Smooth muscle cell (in vitro differentiated cells): Measurements from ENCODE around the gene IL9R. TPM values are rescaled to one million over a fixed set of nuclear protein-coding genes. Genes with fewer than 3 reads are reported as not detected.

Experiments used
- DNase-seq: peaks from one replicate; lab custom pipeline; 2025; ENCODE audit not compliant: unreplicated experiment; lab: John Stamatoyannopoulos, UW
- H2AFZ ChIP-seq: fragments of 200-600 bp; sonication (generic); 2 replicates; pipeline ENCODE4 v1.6.0; 2016; ENCODE audit warnings: antibody characterized with exemption, low read depth, mild to moderate bottlenecking
- H3F3A ChIP-seq: fragments of 200-600 bp; sonication (generic); 2 replicates; pipeline ENCODE4 v1.6.0; 2017; ENCODE audit warnings: antibody characterized with exemption, low read depth
- H3K27ac ChIP-seq: fragments of 200-600 bp; sonication (generic); 2 replicates; pipeline ENCODE4 v1.5.1; 2016; ENCODE audit warnings: low read depth, mild to moderate bottlenecking
- H3K27me3 ChIP-seq: fragments of 200-600 bp; sonication (generic); 2 replicates; pipeline ENCODE4 v1.6.1; 2016; ENCODE audit warnings: low read depth, mild to moderate bottlenecking
- H3K36me3 ChIP-seq: fragments of 200-600 bp; sonication (generic); 2 replicates; pipeline ENCODE4 v1.5.1; 2016; ENCODE audit warnings: low read depth
- H3K4me1 ChIP-seq: fragments of 200-600 bp; sonication (generic); 2 replicates; pipeline ENCODE4 v1.5.1; 2016; ENCODE audit warnings: low read depth
- H3K4me2 ChIP-seq: fragments of 200-600 bp; sonication (generic); 2 replicates; pipeline ENCODE4 v1.6.0; 2016; ENCODE audit warnings: mild to moderate bottlenecking
- H3K4me3 ChIP-seq: fragments of 200-600 bp; sonication (generic); 2 replicates; pipeline ENCODE4 v1.5.1; 2016; ENCODE audit warnings: mild to moderate bottlenecking
- H3K79me2 ChIP-seq: fragments of 200-600 bp; sonication (generic); 2 replicates; pipeline ENCODE4 v1.6.0; 2016; ENCODE audit warnings: low read depth, mild to moderate bottlenecking
- H3K9ac ChIP-seq: fragments of 200-600 bp; sonication (generic); 2 replicates; pipeline ENCODE4 v1.6.0; 2016; ENCODE audit warnings: low read depth
- H3K9me3 ChIP-seq: fragments of 200-600 bp; sonication (generic); replicated peaks from 2 replicates; pipeline ENCODE4 v1.5.1; 2016; ENCODE audit warnings: low read depth
- H4K20me1 ChIP-seq: fragments of 200-600 bp; sonication (generic); 2 replicates; pipeline ENCODE4 v1.6.0; 2016; ENCODE audit warnings: low read depth
- WGBS: methylation state at CpG from one replicate; pipeline ENCODE4 v1.1.7; 2016; ENCODE audit warnings: low lambda C conversion rate; 5-methylcytosine and 5-hydroxymethylcytosine counted together
- polyA plus RNA-seq: library from polyadenylated mRNA; unstranded; fragments of >200 nt; fragmentation: Nextera tagmentation; extraction: Ambion mirVana; gene quantifications from 2 replicates; pipeline ENCODE4 v1.2.1, GENCODE V29; 2016
- total RNA-seq: library from RNA; depleted of rRNA; stranded (reverse); fragments of >200 nt; gene quantifications from 2 replicates; pipeline ENCODE4 v1.2.3, GENCODE V29; 2014
- TF ChIP-seq, protein P1 (sequence below): fragments of 200-600 bp; sonication (generic); IDR thresholded peaks from 2 replicates; pipeline ENCODE4 v1.5.1; 2017; ENCODE audit warnings: borderline replicate concordance, mild to moderate bottlenecking, antibody characterized with exemption; ENCODE audit not compliant: insufficient read depth, poor library complexity, severe bottlenecking

Gene IL9R
- total and polyA plus RNA-seq, 2 experiments from 2014 or later: 0.13 TPM; not detected in 1

DNA sequence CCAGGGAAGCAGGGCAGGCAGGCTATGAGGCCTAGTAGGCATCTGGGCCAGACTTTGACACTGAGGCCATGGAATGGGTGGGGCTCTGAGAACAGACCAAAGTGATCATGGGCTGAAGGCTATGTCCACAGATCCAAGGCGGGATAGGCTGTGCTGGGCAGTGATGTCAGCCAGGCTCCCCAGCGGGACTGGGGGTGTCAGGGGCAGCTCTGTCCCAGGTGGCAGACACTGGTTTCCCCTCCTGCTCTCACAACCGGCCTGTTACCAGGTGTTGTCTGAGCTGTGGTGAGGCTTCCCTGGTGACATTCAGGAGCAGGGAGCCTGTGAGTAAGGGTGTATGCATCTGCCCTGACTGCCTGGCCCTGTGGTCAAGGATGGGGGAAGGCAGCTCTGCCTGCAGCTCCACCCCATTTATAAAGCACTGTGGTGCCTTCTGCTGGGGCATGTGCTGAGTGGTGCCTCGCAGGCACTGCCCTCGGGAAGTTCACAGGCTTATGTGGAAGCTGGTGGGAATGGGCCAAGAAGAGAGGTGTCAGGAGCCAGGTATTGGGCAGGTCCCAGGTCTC is 2.9 kb downstream of the IL9R start:
- H3K27ac ChIP-seq: peak overlapping the region; percentile 77
- TF ChIP-seq, protein P1, sequence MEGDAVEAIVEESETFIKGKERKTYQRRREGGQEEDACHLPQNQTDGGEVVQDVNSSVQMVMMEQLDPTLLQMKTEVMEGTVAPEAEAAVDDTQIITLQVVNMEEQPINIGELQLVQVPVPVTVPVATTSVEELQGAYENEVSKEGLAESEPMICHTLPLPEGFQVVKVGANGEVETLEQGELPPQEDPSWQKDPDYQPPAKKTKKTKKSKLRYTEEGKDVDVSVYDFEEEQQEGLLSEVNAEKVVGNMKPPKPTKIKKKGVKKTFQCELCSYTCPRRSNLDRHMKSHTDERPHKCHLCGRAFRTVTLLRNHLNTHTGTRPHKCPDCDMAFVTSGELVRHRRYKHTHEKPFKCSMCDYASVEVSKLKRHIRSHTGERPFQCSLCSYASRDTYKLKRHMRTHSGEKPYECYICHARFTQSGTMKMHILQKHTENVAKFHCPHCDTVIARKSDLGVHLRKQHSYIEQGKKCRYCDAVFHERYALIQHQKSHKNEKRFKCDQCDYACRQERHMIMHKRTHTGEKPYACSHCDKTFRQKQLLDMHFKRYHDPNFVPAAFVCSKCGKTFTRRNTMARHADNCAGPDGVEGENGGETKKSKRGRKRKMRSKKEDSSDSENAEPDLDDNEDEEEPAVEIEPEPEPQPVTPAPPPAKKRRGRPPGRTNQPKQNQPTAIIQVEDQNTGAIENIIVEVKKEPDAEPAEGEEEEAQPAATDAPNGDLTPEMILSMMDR: no peak
- H3K9me3 ChIP-seq: no peaks in the 10 kb centered on the region
- no peaks in the 10 kb centered on the region for H3K4me1 ChIP-seq
- WGBS: 79% methylated on average over 5 of the region's 5 CpGs
- H3K9ac ChIP-seq: peak overlapping the region; percentile 51
- no peak overlapping the region for H3K4me3 ChIP-seq
- no peaks in the 10 kb centered on the region for H3K79me2 ChIP-seq
- no peaks in the 10 kb centered on the region for H3F3A ChIP-seq
- no peak overlapping the region for H3K4me2 ChIP-seq
- no peaks in the 10 kb centered on the region for H4K20me1 ChIP-seq
- H3K36me3 ChIP-seq: no peaks in the 10 kb centered on the region
- no peaks in the 10 kb centered on the region for H3K27me3 ChIP-seq
- H2AFZ ChIP-seq: no peak overlapping the region
- DNase-seq: no peak

DNA sequence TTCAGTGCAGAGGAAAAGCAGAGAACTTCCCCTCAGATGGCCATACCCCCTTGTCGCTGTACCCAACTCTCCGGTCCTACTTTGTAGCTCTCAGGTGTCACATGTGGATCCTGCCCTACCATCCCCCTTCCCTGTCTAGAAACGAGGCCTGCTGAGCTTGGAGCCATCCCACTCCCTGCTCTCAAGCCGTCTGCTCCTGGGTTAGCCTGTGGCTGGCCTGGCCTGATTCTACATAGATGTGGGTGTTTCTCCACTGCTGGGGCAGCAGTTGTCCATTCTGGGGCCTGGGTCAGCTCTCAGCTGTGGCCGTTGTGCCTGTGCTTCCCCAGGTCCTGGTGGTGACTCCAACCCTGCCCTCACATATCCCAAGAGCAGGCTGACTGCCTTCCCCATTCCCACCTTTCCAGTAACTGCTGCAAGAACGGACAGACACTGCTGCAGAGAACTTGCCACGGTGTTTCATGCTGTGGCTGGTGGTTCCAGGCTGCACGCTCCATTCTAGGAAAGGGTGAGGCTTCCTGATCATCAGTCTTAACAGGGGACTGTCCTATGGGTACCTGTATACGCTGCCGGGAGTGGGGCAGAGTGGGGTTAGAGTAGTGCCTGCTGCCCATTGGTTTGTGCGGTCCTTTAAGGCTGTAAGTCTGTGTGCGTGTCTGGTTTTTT is 3.6 kb downstream of the IL9R start:
- TF ChIP-seq, protein P1: no peak
- WGBS: 71% methylated on average over 12 of the region's 12 CpGs

DNA sequence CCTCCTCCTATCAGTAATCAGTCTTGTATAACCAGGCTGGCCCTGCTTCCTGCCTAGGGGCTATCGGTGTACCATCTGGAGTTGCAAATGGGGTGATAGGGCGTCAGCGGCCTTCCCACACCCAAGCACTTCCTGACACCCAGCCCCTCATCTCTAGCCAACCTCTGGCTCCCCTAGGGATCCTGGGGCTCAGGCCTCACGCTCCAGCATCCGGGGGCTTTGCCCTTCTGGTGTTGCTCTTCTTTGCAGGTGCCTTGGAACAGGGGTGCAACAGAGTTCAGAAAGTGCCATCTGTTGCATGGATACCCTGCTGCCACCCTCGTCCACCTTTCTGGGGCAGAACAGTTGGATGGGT is 4.1 kb downstream of the IL9R start:
- no peak overlapping the region for H3K4me2 ChIP-seq
- H3K79me2 ChIP-seq: no peaks in the 10 kb centered on the region
- WGBS: 70% methylated on average over 6 of the region's 6 CpGs
- DNase-seq: no peak
- no peaks in the 10 kb centered on the region for H3K9me3 ChIP-seq
- H2AFZ ChIP-seq: no peak overlapping the region
- H3K4me1 ChIP-seq: no peaks in the 10 kb centered on the region
- H3K36me3 ChIP-seq: no peaks in the 10 kb centered on the region
- TF ChIP-seq, protein P1: no peak
- H3K9ac ChIP-seq: no peak overlapping the region
- H3K27me3 ChIP-seq: no peaks in the 10 kb centered on the region
- H3F3A ChIP-seq: no peaks in the 10 kb centered on the region
- no peaks in the 10 kb centered on the region for H4K20me1 ChIP-seq
- H3K4me3 ChIP-seq: no peak overlapping the region
- no peak overlapping the region for H3K27ac ChIP-seq

More for the DNA sequence above, 3.6 kb downstream of the IL9R start:
- no peak overlapping the region for H3K4me3 ChIP-seq
- no peaks in the 10 kb centered on the region for H3K79me2 ChIP-seq
- H3K36me3 ChIP-seq: no peaks in the 10 kb centered on the region
- no peak for DNase-seq
- H3K27ac ChIP-seq: peak overlapping the region; percentile 24
- H3K27me3 ChIP-seq: no peaks in the 10 kb centered on the region
- H3K4me2 ChIP-seq: no peak overlapping the region
- no peaks in the 10 kb centered on the region for H3K4me1 ChIP-seq
- H2AFZ ChIP-seq: no peak overlapping the region
- no peaks in the 10 kb centered on the region for H3K9me3 ChIP-seq
- H3K9ac ChIP-seq: no peak overlapping the region
- H3F3A ChIP-seq: no peaks in the 10 kb centered on the region
- H4K20me1 ChIP-seq: no peaks in the 10 kb centered on the region

DNA sequence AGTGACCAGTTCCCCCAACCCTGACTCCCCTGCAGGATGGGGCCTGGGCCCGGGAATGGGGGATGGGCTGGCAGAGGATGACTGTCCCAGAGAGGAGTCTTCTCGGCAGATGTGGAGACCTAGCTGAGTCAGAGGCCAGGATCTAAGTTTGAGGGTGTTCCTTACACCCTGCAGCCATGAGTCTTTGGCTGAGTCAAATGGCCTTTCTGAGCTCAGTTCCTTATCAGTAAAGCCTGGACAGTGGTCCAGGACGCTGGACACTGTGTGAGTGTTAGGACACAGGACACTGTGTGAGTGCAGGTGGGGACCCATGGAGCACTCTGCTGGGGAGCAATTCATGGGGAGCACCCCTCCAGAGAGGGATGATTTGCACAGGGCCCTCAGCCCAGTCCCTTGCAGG is 5.0 kb downstream of the IL9R start:
- no peak overlapping the region for H3K9ac ChIP-seq
- H3K27me3 ChIP-seq: no peaks in the 10 kb centered on the region
- WGBS: 56% methylated on average over 3 of the region's 3 CpGs
- H3K4me3 ChIP-seq: no peak overlapping the region
- H3K36me3 ChIP-seq: no peaks in the 10 kb centered on the region
- no peaks in the 10 kb centered on the region for H4K20me1 ChIP-seq
- H3F3A ChIP-seq: no peaks in the 10 kb centered on the region
- no peaks in the 10 kb centered on the region for H3K4me1 ChIP-seq
- DNase-seq: no peak
- no peak overlapping the region for H2AFZ ChIP-seq
- H3K27ac ChIP-seq: no peak overlapping the region
- TF ChIP-seq, protein P1: no peak
- H3K9me3 ChIP-seq: no peaks in the 10 kb centered on the region
- H3K4me2 ChIP-seq: no peak overlapping the region
- no peaks in the 10 kb centered on the region for H3K79me2 ChIP-seq
